GM12873 (cell line): ENCODE data around the gene PNPLA7.

ENCODE experiments used
- TF ChIP-seq, protein P1 (sequence below): IDR thresholded peaks from 2 replicates; pipeline ENCODE4 v1.5.1; 2012; ENCODE audit warnings: low read depth, mild to moderate bottlenecking, moderate library complexity, low read length, control low read depth; ENCODE audit not compliant: insufficient read depth; ENCODE audit errors: missing control alignments

PNPLA7 gene

DNA sequence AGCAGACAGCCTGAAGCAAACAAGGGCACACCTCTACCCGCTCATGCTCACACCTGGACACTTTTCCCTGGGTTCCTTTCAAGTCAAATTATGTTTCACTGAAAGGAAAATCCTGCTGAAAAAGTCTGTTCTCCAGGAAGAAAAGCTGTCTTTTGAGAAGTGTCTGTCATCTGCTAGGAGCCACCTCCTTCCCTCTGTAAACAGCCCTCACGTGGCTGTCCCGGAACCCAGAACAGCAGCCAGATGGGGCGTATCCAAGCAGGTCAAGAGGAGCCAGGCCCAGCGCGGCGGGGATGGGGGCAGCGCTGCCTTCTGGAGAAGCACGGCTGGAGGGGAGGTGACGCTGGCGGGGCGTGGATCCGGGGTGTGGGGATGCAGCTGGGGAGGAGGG, at the start of gene PNPLA7:
TSS of gene PNPLA7 (minus strand) at position 172 of the 391 bp plus-strand sequence. CDS start 205 bp downstream, outside the sequence.
- TF ChIP-seq, protein P1, sequence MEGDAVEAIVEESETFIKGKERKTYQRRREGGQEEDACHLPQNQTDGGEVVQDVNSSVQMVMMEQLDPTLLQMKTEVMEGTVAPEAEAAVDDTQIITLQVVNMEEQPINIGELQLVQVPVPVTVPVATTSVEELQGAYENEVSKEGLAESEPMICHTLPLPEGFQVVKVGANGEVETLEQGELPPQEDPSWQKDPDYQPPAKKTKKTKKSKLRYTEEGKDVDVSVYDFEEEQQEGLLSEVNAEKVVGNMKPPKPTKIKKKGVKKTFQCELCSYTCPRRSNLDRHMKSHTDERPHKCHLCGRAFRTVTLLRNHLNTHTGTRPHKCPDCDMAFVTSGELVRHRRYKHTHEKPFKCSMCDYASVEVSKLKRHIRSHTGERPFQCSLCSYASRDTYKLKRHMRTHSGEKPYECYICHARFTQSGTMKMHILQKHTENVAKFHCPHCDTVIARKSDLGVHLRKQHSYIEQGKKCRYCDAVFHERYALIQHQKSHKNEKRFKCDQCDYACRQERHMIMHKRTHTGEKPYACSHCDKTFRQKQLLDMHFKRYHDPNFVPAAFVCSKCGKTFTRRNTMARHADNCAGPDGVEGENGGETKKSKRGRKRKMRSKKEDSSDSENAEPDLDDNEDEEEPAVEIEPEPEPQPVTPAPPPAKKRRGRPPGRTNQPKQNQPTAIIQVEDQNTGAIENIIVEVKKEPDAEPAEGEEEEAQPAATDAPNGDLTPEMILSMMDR, result no peak

DNA sequence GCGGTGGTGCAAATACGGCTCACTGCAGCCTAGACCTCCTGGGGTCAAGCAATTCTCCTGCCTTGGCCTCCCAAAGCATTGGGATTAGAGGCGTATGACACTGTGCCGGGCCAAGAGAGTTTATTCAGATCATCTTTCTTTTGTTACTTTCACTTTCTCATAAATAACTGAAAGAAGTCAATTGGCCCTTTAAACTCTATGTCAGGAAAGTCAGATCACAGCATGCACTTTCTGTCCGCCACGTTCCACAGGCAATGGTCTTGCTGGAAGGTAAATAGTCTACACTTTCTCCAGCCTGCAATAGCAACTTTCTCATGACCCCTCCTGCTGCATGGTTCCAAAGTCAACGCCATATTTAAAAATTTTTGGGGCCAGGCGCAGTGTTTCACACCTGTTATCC, 48.7 kb upstream of the PNPLA7 start:
- TF ChIP-seq, protein P1, result no peak

DNA sequence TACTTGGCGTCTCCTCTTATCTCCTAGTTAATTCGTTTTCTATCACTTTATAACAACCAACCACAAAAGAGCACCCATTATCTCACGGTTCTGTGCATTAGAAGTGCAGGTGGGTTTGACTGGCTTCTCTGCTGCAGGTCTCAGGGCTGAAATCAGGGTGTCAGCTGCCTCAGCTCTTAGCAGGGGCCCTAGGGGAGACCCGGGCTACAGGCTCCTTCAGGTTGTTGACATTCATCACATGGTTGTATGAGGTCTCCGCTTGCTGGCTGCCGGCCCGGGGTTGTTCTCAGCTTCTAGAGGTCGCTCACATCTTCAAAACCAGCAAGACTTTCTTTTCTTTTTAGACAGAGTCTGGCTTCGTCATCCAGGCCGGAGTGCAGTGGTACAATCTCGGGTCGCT, 43.0 kb upstream of the PNPLA7 start:
- TF ChIP-seq, protein P1, result no peak

DNA sequence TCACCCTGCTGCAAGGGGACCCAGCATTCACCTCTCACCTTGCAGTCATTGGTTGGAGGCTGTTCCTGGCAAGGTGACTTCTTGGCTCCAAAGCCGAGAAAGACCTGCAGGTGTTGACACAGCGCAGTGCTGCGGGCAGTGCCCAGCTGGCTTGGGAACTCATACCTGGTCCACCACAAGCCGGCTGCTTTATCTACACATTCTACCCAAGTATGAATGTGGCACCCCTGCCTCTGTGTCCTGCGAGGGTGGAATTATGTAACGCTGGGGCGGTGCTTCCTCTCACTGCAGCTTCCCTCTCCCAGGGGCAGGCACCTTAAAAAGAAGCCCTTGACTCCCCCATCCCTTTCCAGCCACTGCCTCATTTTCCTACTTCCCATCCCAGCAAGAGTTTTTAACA, 42.6 kb upstream of the PNPLA7 start:
- TF ChIP-seq, protein P1, result no peak

GRCh38 chr9:137590469-137591383, 40.5 kb upstream of the PNPLA7 start, which contains the start of gene ZMYND19:
TSS of gene ZMYND19 (minus strand) at chr9:137590512. CDS start at chr9:137590263, 249 bp downstream.
- TF ChIP-seq, protein P1, result no peak

- TF ChIP-seq, protein P1, result no peak
Observed at GRCh38 chr9:137590123-137590468, 39.9 kb upstream of the PNPLA7 start.

DNA sequence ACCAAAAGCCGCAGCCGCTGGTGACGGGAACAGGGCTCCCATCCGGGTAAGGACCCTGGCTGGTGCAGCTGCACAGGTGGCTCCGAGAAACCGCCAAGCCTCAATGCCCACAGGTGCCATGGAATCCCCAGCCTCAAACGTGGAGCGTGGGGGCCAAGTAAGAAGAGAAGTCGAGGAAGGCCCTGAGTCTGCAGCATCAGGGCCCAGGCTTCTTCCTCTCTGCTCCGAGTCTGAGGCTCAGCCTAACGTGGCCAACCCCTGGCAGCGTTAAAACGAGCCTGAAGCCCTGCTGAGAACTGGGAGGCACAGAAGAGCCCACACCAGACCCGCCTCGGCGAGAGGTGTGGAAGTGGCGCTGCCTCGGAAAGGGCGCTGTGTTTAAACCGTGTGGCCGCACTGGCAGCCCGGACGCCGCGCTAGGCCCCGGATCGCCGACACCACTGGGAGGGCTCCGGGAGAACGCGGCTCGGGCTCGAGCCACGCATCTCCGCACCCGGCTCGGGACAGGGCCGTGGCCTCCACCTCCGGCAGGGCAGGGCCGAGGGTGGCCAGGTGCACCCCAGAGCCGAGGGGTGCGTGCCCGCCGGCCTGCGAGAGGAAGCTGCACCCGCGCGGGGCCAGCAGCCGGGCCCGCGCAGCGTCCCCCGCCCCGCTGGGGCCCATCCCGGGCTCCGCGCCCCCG, 39.4 kb upstream of the PNPLA7 start:
- TF ChIP-seq, protein P1, result no peak
